ENCODE results near the gene GNL2.

DNA sequence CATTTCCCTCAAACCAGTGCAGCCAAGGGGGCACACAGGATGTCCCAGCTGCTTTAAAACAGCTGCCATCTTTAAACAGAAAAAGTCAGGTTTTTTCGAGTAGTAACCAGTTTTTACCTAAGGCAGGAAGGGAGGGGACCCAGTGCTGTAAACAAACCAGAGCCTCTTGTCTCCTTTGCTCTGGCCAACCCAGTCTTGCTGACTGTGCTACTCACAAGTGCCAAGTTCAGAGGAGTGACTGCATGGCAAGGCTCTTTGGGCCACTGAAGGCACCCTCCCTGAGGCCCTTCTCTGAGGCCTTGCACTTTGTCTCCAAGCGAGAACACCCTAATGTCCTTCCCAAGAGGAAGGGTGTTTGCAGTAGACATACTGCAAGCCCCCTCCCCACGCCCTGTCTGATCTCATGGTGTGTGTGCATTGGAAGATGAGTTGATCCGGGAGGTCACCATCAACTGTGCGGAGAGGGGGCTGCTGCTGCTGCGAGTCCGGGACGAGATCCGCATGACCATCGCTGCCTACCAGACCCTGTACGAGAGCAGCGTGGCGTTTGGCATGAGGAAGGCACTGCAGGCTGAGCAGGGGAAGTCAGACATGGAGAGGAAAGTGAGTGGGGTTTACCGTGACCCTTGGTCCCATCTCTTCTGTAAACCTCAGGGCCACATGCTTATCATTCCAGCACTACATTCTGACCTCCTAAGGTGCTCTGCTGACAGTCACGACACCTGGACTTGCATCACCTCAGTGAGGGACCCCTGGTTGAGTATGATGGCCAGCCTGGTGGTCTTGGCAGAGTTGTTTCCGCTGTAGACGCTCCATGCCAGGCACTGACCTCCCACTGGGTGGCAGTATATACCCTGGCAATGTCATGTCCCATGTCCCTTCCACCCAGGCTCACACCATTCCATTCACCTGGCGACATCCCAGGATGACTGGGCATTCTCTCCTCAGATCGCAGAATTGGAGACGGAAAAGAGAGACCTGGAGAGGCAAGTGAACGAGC, 34.3 kb downstream of the GNL2 start:
- no peak for TF ChIP-seq POLR2AphosphoS5 (IDR thresholded peaks at IDR 0.05)
- TF ChIP-seq, protein P1, sequence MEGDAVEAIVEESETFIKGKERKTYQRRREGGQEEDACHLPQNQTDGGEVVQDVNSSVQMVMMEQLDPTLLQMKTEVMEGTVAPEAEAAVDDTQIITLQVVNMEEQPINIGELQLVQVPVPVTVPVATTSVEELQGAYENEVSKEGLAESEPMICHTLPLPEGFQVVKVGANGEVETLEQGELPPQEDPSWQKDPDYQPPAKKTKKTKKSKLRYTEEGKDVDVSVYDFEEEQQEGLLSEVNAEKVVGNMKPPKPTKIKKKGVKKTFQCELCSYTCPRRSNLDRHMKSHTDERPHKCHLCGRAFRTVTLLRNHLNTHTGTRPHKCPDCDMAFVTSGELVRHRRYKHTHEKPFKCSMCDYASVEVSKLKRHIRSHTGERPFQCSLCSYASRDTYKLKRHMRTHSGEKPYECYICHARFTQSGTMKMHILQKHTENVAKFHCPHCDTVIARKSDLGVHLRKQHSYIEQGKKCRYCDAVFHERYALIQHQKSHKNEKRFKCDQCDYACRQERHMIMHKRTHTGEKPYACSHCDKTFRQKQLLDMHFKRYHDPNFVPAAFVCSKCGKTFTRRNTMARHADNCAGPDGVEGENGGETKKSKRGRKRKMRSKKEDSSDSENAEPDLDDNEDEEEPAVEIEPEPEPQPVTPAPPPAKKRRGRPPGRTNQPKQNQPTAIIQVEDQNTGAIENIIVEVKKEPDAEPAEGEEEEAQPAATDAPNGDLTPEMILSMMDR (IDR thresholded peaks at IDR 0.05): peak; percentile 29 to 68 (median 50)

Measured in sigmoid colon (tissue), 4 donors.